Liver (tissue), 9 donors: Measurements from ENCODE around the gene SRD5A1. TPM values are rescaled to one million over a fixed set of nuclear protein-coding genes. Genes with fewer than 3 reads are reported as not detected.

Experiments
- DNase-seq: peaks from one replicate; pipeline ENCODE4 v3.0.0-alpha.2; 2017; ENCODE audit warnings: low spot score
- H3K27ac ChIP-seq, 2 donors: one replicate each; pipeline ENCODE4 v1.7.0; 2013; ENCODE audit warnings: inconsistent platforms in 2 of 2, low read length in 2 of 2, control low read depth in 1 of 2, low read depth in 1 of 2, mild to moderate bottlenecking in 1 of 2
- H3K27me3 ChIP-seq, 4 donors: one replicate each; pipeline versions ENCODE4 v1.6.1 to v1.7.0; 2013; ENCODE audit warnings: low read length in 3 of 4, inconsistent platforms in 1 of 4, mild to moderate bottlenecking in 1 of 4, moderate library complexity in 1 of 4; ENCODE audit not compliant: control insufficient read depth in 4 of 4, insufficient read depth in 4 of 4
- H3K36me3 ChIP-seq, 4 donors: one replicate each; pipeline versions ENCODE4 v1.6.1 to v1.7.0; 2013; ENCODE audit warnings: low read length in 3 of 4, mild to moderate bottlenecking in 3 of 4, low read depth in 1 of 4, moderate library complexity in 1 of 4; ENCODE audit not compliant: control insufficient read depth in 4 of 4, insufficient read depth in 3 of 4
- H3K4me1 ChIP-seq, 4 donors: one replicate each; pipeline versions ENCODE4 v1.6.1 to v1.7.0; 2013; ENCODE audit warnings: low read length in 3 of 4, mild to moderate bottlenecking in 3 of 4, moderate library complexity in 1 of 4; ENCODE audit not compliant: control insufficient read depth in 4 of 4, insufficient read depth in 4 of 4
- H3K4me3 ChIP-seq, 3 donors: one replicate each; pipeline versions ENCODE4 v1.6.1 to v1.7.0; 2013; ENCODE audit warnings: low read length in 3 of 3, control low read depth in 1 of 3, low read depth in 1 of 3, mild to moderate bottlenecking in 1 of 3
- H3K9ac ChIP-seq, 2 donors: one replicate each; pipeline ENCODE4 v1.7.0; 2013; ENCODE audit warnings: low read length in 2 of 2, mild to moderate bottlenecking in 2 of 2, moderate library complexity in 2 of 2, control low read depth in 1 of 2, low read depth in 1 of 2
- H3K9me3 ChIP-seq, 4 donors: one replicate each; pipeline versions ENCODE4 v1.6.1 to v1.7.0; 2013; ENCODE audit warnings: low read length in 3 of 4; ENCODE audit not compliant: control insufficient read depth in 4 of 4
- CTCF ChIP-seq: fragments of 150-350 bp; IDR thresholded peaks from 2 replicates; pipeline ENCODE4 v1.5.1; 2017; ENCODE audit warnings: improper control_type of control experiment, low read depth, low read length; ENCODE audit not compliant: missing input control
- EGR1 ChIP-seq, 2 donors: IDR thresholded peaks; 2 replicates each; pipeline ENCODE4 v1.6.1; 2016 to 2018; ENCODE audit warnings: antibody characterized with exemption in 2 of 2, low read depth in 2 of 2
- FOXA2 ChIP-seq: IDR thresholded peaks from 2 replicates; pipeline ENCODE4 v1.6.1; 2016; ENCODE audit warnings: antibody characterized with exemption
- HNF4A ChIP-seq, 2 donors: conservative IDR thresholded peaks; 2 replicates each; pipeline ENCODE4 v1.6.1; 2016; ENCODE audit warnings: antibody characterized with exemption in 2 of 2, mild to moderate bottlenecking in 2 of 2
- HNF4G ChIP-seq: IDR thresholded peaks from 2 replicates; pipeline ENCODE4 v1.6.1; 2016; ENCODE audit warnings: antibody characterized with exemption
- JUND ChIP-seq, 2 donors: IDR thresholded peaks; 2 replicates each; pipeline ENCODE4 v1.6.1; 2016; ENCODE audit warnings: antibody characterized with exemption in 2 of 2
- RAD21 ChIP-seq, 2 donors: IDR thresholded peaks; 2 replicates each; pipeline ENCODE4 v1.6.1; 2016; ENCODE audit warnings: antibody characterized with exemption in 2 of 2, mild to moderate bottlenecking in 2 of 2
- REST ChIP-seq: IDR thresholded peaks from 2 replicates; pipeline ENCODE4 v1.6.1; 2016; ENCODE audit warnings: antibody characterized with exemption, mild to moderate bottlenecking
- SP1 ChIP-seq: IDR thresholded peaks from 2 replicates; pipeline ENCODE4 v1.6.1; 2018; ENCODE audit warnings: antibody characterized with exemption, mild to moderate bottlenecking
- YY1 ChIP-seq: IDR thresholded peaks from 2 replicates; pipeline ENCODE4 v1.6.1; 2016; ENCODE audit warnings: antibody characterized with exemption, mild to moderate bottlenecking
- WGBS: extraction: QIAGEN DNeasy Blood & Tissue Kit; methylation state at CpG from one replicate; pipeline ENCODE4 v1.1.7; 2013; 5-methylcytosine and 5-hydroxymethylcytosine counted together
- polyA plus RNA-seq, 2 donors: library from polyadenylated mRNA; stranded (reverse) in 1 of 2; unstranded in 1 of 2; fragments of 200-250 nt in 1 of 2; fragments of >200 nt in 1 of 2; fragmentation: Nextera tagmentation in 1 of 2; extraction: Ambion mirVana in 1 of 2; gene quantifications; one replicate each; pipeline versions ENCODE4 v1.2.1 to v1.2.3, GENCODE V29; 2013 to 2015
- total RNA-seq, 2 donors: library from RNA; depleted of rRNA; stranded (reverse); fragments of >200 nt; gene quantifications; one replicate each; pipeline ENCODE4 v1.2.3, GENCODE V29; 2014
- TF ChIP-seq, protein P1 (sequence below): IDR thresholded peaks from 2 replicates; pipeline ENCODE4 v1.6.1; 2016; ENCODE audit warnings: antibody characterized with exemption
- TF ChIP-seq, protein P2 (sequence below): IDR thresholded peaks from 2 replicates; pipeline ENCODE4 v1.6.1; 2016; ENCODE audit warnings: antibody characterized with exemption
- donor health status: healthy.
- donor health status: healthy.
- donor health status: healthy.
- donor health status: healthy.
- donor health status: healthy.

Gene SRD5A1
- total and polyA plus RNA-seq, 4 donors = 6.3 to 87.0 (median 47.7) TPM

GRCh38 chr5:6683241-6683640 is 50.0 kb downstream of the SRD5A1 start:
- TF ChIP-seq EGR1 (IDR thresholded peaks at IDR 0.05; ENCODE audit: low read depth in 2 of 2) (no peak), HNF4A (conservative IDR thresholded peaks at IDR 0.05) (no peak)
- H3K9me3 ChIP-seq = no peaks in the 10 kb centered on the region
- WGBS = 89% methylated on average over 8 of the region's 8 CpGs
- H3K36me3 ChIP-seq = no peaks in the 10 kb centered on the region
- no peak for DNase-seq
- peaks cover 0 to 8% (median 4%) of the 10 kb centered on the region in 4 donors for H3K4me1 ChIP-seq
- no peak overlapping the region for H3K27ac ChIP-seq
- no peak overlapping the region for H3K4me3 ChIP-seq
- H3K27me3 ChIP-seq = no peaks in the 10 kb centered on the region
- H3K9ac ChIP-seq = no peak overlapping the region

DNA sequence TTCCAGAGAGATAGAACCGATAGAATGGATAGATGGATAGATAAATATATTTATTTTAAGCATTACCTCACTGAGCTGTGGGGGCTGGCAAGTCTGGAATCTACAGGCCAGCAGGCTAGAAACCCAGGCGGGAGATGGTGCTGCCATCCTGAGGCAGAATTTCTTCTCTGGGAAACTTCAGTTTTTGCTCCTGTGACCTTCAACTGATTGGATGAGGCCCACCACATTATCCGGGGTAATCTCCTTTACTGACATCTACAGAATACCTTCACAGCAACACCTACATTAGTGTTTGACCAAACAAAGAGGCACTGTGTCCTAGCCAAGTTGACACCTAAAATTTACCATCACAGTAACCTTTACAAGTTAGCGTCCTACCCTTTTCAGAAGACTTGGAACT is 50.8 kb downstream of the SRD5A1 start:
- Histone ChIP-seq H3K9me3 (no peaks in the 10 kb centered on the region), H3K27me3 (no peaks in the 10 kb centered on the region), H3K4me1 (peaks cover 0 to 6% (median 4%) of the 10 kb centered on the region in 4 donors), H3K27ac (no peak overlapping the region), H3K9ac (no peak overlapping the region), H3K4me3 (no peak overlapping the region), H3K36me3 (no peaks in the 10 kb centered on the region)
- TF ChIP-seq REST = no peak
- TF ChIP-seq CTCF = no peak
- no peak for TF ChIP-seq RAD21 (IDR thresholded peaks at IDR 0.05)
- TF ChIP-seq EGR1 (IDR thresholded peaks at IDR 0.05; ENCODE audit: low read depth in 2 of 2) = no peak
- TF ChIP-seq, protein P1, sequence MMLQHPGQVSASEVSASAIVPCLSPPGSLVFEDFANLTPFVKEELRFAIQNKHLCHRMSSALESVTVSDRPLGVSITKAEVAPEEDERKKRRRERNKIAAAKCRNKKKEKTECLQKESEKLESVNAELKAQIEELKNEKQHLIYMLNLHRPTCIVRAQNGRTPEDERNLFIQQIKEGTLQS = no peak
- no peak for TF ChIP-seq HNF4G
- TF ChIP-seq FOXA2 = no peak
- TF ChIP-seq, protein P2, sequence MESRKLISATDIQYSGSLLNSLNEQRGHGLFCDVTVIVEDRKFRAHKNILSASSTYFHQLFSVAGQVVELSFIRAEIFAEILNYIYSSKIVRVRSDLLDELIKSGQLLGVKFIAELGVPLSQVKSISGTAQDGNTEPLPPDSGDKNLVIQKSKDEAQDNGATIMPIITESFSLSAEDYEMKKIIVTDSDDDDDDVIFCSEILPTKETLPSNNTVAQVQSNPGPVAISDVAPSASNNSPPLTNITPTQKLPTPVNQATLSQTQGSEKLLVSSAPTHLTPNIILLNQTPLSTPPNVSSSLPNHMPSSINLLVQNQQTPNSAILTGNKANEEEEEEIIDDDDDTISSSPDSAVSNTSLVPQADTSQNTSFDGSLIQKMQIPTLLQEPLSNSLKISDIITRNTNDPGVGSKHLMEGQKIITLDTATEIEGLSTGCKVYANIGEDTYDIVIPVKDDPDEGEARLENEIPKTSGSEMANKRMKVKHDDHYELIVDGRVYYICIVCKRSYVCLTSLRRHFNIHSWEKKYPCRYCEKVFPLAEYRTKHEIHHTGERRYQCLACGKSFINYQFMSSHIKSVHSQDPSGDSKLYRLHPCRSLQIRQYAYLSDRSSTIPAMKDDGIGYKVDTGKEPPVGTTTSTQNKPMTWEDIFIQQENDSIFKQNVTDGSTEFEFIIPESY = no peak
- no peak for TF ChIP-seq SP1
- no peak for TF ChIP-seq YY1
- no peak for TF ChIP-seq JUND (IDR thresholded peaks at IDR 0.05)
- WGBS = 82% methylated on average over 4 of the region's 4 CpGs
- DNase-seq = no peak
